Glutamatergic neuron (in vitro differentiated cells): ENCODE measurements around the gene CRYL1. TPM values are rescaled to one million over a fixed set of nuclear protein-coding genes. Genes with fewer than 3 reads are reported as not detected.

Source experiments
- DNase-seq: peaks from one replicate; pipeline ENCODE4 v3.0.0; 2022
- H3K27ac Mint-ChIP-seq: one replicate; pipeline ENCODE4 v1.8.0; 2020; ENCODE audit warnings: mild to moderate bottlenecking, mixed read lengths, inconsistent platforms; ENCODE audit not compliant: unreplicated experiment
- H3K27me3 Mint-ChIP-seq: one replicate; pipeline ENCODE4 v1.8.0; 2020; ENCODE audit warnings: mild to moderate bottlenecking, moderate library complexity, mixed read lengths, inconsistent platforms; ENCODE audit not compliant: unreplicated experiment
- H3K36me3 Mint-ChIP-seq: one replicate; pipeline ENCODE4 v1.8.0; 2020; ENCODE audit warnings: mild to moderate bottlenecking, mixed read lengths, inconsistent platforms; ENCODE audit not compliant: unreplicated experiment
- H3K4me1 Mint-ChIP-seq: one replicate; pipeline ENCODE4 v1.8.0; 2020; ENCODE audit warnings: mild to moderate bottlenecking, low read depth, mixed read lengths, inconsistent platforms; ENCODE audit not compliant: unreplicated experiment
- H3K4me3 Mint-ChIP-seq: one replicate; pipeline ENCODE4 v1.8.0; 2020; ENCODE audit warnings: mild to moderate bottlenecking, mixed read lengths, inconsistent platforms; ENCODE audit not compliant: unreplicated experiment
- H3K9me3 Mint-ChIP-seq: one replicate; pipeline ENCODE4 v1.8.0; 2020; ENCODE audit warnings: mild to moderate bottlenecking, moderate library complexity, mixed read lengths, inconsistent platforms; ENCODE audit not compliant: unreplicated experiment
- total RNA-seq: library from RNA; stranded (reverse); fragmentation: NEBNext Ultra II Directional; extraction: Animal tissue kit (Norgen Biotek cat#: 25700); gene quantifications from one replicate; pipeline ENCODE4 v1.2.1, GENCODE V29; 2021; ENCODE audit not compliant: unreplicated experiment
- TF ChIP-seq, protein P1 (sequence below): fragments of 200-600 bp; sonication (generic); IDR thresholded peaks from one replicate; pipeline ENCODE4 v1.5.0; 2021; ENCODE audit not compliant: partially characterized antibody, unreplicated experiment

CRYL1 gene
- total RNA-seq, 1 donor from 2014 or later = 1.1 TPM

DNA sequence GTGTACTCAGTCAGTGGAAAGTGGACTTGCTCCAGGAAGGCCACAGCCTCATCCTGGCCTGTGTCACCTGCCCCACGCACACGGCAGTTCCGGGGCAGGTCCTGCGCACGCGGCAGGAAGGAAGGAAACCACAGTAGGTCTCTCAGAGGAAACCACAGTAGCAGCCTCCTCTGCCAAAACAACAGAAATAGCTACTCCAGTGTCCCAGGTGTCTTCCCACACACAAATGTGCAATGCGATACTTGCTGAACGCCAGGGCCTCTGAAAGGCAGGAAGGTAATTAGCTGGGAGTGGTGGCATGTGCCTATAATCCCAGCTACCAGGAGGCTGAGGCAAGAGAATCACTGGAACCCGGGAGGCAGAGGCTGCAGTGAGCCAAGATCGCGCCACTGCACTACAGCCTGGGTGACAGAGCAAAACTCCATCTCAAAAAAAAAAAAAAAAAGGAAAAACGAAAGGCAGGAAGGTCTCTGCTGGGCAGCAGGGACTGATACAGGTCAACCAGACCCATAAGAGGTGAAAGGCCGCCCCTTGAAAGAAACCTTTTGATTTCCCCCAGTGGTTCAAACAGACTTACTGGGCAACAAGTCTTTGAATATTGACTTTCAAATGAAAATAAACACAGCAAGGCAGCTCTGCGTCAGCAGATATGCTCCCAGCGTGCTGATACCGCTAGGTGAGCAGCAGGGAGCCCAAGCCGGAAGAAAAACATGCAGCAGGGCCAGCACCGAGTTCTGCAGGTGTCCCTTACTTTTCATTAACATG is 49.5 kb downstream of the CRYL1 start:
- TF ChIP-seq, protein P1, sequence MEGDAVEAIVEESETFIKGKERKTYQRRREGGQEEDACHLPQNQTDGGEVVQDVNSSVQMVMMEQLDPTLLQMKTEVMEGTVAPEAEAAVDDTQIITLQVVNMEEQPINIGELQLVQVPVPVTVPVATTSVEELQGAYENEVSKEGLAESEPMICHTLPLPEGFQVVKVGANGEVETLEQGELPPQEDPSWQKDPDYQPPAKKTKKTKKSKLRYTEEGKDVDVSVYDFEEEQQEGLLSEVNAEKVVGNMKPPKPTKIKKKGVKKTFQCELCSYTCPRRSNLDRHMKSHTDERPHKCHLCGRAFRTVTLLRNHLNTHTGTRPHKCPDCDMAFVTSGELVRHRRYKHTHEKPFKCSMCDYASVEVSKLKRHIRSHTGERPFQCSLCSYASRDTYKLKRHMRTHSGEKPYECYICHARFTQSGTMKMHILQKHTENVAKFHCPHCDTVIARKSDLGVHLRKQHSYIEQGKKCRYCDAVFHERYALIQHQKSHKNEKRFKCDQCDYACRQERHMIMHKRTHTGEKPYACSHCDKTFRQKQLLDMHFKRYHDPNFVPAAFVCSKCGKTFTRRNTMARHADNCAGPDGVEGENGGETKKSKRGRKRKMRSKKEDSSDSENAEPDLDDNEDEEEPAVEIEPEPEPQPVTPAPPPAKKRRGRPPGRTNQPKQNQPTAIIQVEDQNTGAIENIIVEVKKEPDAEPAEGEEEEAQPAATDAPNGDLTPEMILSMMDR = no peak
- Mint-ChIP-seq H3K36me3 (no peaks in the 10 kb centered on the region), H3K4me1 (no peaks in the 10 kb centered on the region), H3K27me3 (no peaks in the 10 kb centered on the region), H3K4me3 (no peak overlapping the region), H3K9me3 (no peaks in the 10 kb centered on the region), H3K27ac (no peak overlapping the region)
- no peak for DNase-seq

DNA sequence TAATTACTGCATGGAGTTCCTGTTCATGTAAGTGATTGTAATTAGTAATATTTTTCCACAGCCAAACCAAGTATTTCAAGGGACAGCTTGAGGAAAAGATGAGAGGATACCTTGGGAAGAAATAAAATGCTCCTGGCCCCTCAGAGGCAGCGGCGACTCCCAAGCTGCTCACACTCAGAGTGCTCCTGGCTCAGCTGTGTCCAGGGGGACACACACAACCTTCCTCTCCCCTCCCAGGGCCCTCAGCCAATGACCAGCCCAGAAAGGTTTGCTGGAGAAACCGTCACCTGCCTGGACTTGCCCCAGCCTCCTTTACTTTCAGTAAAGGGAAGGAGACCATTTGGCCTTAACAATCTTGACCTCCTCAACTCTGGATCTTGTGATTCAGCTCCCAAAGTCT is 51.1 kb downstream of the CRYL1 start:
- H3K36me3 Mint-ChIP-seq = no peaks in the 10 kb centered on the region
- H3K27ac Mint-ChIP-seq = no peak overlapping the region
- TF ChIP-seq, protein P1 = no peak

DNA sequence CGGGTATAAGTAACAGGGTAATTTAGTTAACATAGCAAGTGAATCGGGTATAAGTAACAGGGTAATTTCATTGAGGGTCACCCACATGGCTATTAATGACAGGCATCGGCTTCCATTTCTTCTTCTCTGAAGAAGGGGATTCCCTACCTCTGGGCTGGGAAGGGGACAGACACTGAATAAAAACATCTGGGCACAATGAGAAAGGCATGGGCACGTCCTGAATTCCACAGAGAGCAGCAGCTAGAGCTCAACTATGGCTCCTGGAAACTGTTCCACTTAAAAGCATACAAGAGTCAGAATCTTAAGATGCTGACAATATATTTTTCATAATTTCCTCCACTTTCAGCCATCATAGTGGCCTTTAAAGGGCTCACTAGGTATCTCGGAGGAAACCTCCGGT is 51.8 kb downstream of the CRYL1 start:
- Mint-ChIP-seq H3K9me3 (no peaks in the 10 kb centered on the region), H3K36me3 (no peaks in the 10 kb centered on the region), H3K4me1 (no peaks in the 10 kb centered on the region), H3K27ac (no peak overlapping the region), H3K27me3 (no peaks in the 10 kb centered on the region), H3K4me3 (no peak overlapping the region)
- TF ChIP-seq, protein P1 = no peak
- no peak for DNase-seq

More for the DNA sequence above, 51.1 kb downstream of the CRYL1 start:
- no peaks in the 10 kb centered on the region for H3K27me3 Mint-ChIP-seq
- no peaks in the 10 kb centered on the region for H3K9me3 Mint-ChIP-seq
- DNase-seq = no peak
- no peaks in the 10 kb centered on the region for H3K4me1 Mint-ChIP-seq
- no peak overlapping the region for H3K4me3 Mint-ChIP-seq

DNA sequence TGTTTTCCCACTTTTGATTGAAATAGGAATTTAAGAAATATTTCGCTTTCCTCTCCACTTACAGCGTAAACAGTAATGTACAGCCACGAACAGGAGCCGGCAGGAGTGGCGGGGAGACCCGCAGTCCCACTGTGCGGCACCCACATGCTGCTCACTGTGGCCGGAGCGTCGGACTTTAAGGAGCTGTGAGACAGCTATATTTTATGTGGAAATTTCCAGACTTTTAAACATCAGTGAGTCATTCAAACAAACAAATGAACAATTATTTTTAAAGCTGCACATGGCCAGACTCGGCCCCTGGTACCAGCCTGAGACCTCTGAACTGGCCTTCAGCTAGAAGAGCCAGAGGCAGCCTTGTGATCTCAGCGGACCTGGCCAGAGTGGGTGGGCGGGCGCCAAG is 52.5 kb downstream of the CRYL1 start:
- Mint-ChIP-seq H3K9me3 (no peaks in the 10 kb centered on the region), H3K27me3 (no peaks in the 10 kb centered on the region), H3K4me1 (no peaks in the 10 kb centered on the region), H3K36me3 (no peaks in the 10 kb centered on the region), H3K27ac (no peak overlapping the region), H3K4me3 (no peak overlapping the region)
- TF ChIP-seq, protein P1 = no peak
- DNase-seq = no peak

DNA sequence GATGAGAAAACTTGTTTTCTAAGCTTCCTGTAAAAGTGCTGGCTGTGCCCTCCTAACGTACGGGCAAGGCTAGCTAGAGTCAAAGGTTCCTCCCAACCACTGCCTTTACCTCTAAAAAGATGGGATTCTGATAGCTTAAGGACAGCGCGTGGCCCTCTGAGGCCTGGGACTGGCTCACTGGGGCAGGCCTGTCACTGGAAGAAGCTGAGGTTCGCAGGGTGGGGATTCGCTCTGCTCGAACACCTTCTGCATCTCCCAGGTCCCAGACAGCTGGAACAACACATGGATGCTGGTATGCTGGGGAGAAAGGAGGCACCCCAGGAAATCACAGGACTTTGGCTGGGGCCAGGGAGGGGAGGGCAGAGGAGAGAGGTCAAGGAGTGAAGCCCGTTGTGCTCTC is 53.1 kb downstream of the CRYL1 start:
- Mint-ChIP-seq H3K4me1 (no peaks in the 10 kb centered on the region), H3K27ac (no peak overlapping the region), H3K9me3 (no peaks in the 10 kb centered on the region), H3K36me3 (no peaks in the 10 kb centered on the region), H3K27me3 (no peaks in the 10 kb centered on the region), H3K4me3 (no peak overlapping the region)
- TF ChIP-seq, protein P1 = no peak
- DNase-seq = no peak
